Activated CD4-positive, alpha-beta T cell treated with anti-CD3 and anti-CD28 coated beads, Interleukin-2, amount 10 ng/mL, durations not matched to agents 24 days and 14 days (primary cell): ENCODE measurements around the gene SH3BP5L. TPM values are rescaled to one million over a fixed set of nuclear protein-coding genes. Genes with fewer than 3 reads are reported as not detected.

Experiments
- DNase-seq: peaks from one replicate; pipeline ENCODE4 v3.0.0; 2022
- H3K27ac Mint-ChIP-seq: one replicate; pipeline ENCODE4 v1.8.0; 2022; ENCODE audit warnings: mild to moderate bottlenecking, mixed read lengths
- H3K27me3 Mint-ChIP-seq: one replicate; pipeline ENCODE4 v1.8.0; 2022; ENCODE audit warnings: mixed read lengths
- H3K36me3 Mint-ChIP-seq: one replicate; pipeline ENCODE4 v1.8.0; 2022; ENCODE audit warnings: low read depth, mild to moderate bottlenecking, mixed read lengths
- H3K4me1 Mint-ChIP-seq: one replicate; pipeline ENCODE4 v1.8.0; 2021; ENCODE audit warnings: mixed read lengths
- H3K4me3 Mint-ChIP-seq: one replicate; pipeline ENCODE4 v1.8.0; 2022; ENCODE audit warnings: mild to moderate bottlenecking, moderate library complexity, mixed read lengths
- H3K9me3 Mint-ChIP-seq: one replicate; pipeline ENCODE4 v1.8.0; 2021; ENCODE audit warnings: mixed read lengths
- intact Hi-C: fragments of 100-400 bp; cut with micrococcal nuclease; formaldehyde crosslinking; loops from one replicate; pipeline ENCODE4 v1.15.1; 2023
- total RNA-seq: library from RNA; stranded (reverse); gene quantifications from 2 replicates; pipeline ENCODE4 v1.2.3, GENCODE V29; 2022

The SH3BP5L gene
- total RNA-seq, 1 donor from 2014 or later, result 27.5 TPM

DNA sequence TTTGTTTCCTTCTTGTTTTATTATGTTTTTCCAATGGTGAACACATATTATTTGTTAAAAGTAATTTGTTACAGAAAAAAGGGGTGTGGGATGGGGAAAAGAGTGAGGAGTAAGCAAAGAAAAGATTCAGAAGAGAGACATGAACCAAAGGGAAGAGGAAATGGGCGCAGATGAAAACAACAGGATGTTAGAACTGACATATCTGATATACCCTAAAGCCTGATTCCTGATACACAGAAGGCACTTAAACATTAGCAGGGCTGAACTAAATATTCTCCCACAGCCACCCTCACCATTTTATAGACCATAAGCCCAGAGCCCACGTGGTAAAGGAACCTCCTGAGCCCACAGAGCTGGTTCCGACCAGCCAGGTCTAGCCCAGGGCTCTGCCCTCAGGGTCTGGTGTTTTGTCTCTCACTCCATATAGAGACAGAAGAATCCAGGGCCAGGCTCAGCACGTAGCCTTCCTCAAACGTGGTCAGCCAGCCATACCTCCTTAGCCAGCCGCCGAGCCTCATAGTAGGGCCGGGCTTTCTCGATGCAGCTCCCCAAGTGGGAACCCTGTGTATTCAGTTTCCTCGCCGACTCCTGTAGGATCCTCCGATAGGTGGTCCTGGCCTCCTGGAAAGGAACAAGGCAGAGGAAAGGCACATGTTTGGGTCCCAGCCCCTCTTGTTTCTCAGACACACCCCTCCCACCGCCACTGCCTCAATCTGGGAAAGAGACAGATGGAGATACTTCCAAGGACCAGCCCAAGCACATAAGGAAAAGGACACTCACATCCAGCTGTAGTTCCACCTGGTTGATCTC is 9.5 kb downstream of the SH3BP5L start:
- Mint-ChIP-seq H3K36me3 (peaks cover 56% of the 10 kb centered on the region), H3K4me3 (peak overlapping the region; percentile 36), H3K9me3 (no peaks in the 10 kb centered on the region), H3K27me3 (no peaks in the 10 kb centered on the region), H3K27ac (peak overlapping the region; percentile 76), H3K4me1 (peaks cover 38% of the 10 kb centered on the region)
- intact Hi-C loops, result no loop called here
- peak; percentile 56 for DNase-seq

DNA sequence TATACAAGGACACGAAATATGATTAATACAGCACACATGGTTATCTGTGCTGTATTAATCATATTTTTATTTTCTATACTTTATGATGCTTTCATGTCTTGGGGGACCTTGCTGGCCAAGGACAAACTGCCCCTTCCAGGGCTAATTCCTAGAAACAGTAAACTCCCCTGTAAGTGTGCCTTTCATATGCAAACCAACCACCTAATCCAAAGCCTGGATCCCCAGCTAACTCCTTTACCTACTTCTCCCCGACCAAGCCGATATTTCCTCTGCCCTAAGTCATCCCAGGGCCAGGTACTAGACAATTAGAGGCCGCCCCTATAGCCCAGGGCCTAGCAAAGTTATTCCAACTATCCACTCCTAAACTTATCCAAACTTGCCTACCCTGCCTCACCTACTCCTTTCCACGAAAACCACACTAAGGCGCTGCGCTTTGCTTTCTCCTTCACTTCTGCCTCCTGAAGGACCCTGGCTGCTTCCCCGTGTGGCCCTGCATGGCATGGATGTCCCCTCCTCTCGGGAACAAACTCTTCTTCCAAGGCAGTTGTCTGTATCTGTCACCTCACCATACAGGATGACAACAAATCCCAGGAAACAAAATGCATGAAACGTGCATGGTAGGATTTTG is 10.2 kb downstream of the SH3BP5L start:
- intact Hi-C loops, result no loop called here
- DNase-seq, result no peak
- peaks cover 37% of the 10 kb centered on the region for H3K4me1 Mint-ChIP-seq
- H3K27me3 Mint-ChIP-seq, result no peaks in the 10 kb centered on the region
- peak overlapping the region; percentile 36 for H3K4me3 Mint-ChIP-seq
- peaks cover 56% of the 10 kb centered on the region for H3K36me3 Mint-ChIP-seq
- H3K9me3 Mint-ChIP-seq, result no peaks in the 10 kb centered on the region
- peak overlapping the region; percentile 76 for H3K27ac Mint-ChIP-seq

DNA sequence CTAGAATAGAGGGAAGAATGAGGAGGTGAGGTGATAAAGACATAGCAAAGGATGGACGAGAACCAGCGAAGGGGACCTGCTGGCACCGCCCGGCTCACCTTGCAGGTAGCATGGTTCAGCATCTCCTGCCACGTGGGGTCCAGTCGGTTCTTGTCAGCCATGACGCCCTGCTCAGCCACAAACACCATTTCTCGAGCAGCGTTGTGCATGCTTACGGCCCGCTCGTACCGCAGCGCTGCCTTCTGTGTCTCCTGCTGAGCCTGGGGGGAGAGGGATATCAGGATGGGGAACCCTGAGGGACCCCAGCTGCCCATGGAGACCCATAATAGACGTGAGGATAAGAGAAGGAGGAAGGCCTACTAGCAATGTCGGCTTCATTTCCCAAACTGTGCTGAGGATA is 11.4 kb downstream of the SH3BP5L start:
- Mint-ChIP-seq H3K9me3 (no peaks in the 10 kb centered on the region), H3K4me1 (peaks cover 34% of the 10 kb centered on the region), H3K27ac (peak overlapping the region; percentile 2), H3K27me3 (no peaks in the 10 kb centered on the region), H3K4me3 (no peak overlapping the region), H3K36me3 (peaks cover 49% of the 10 kb centered on the region)
- DNase-seq, result no peak
- intact Hi-C loops, result no loop called here

DNA sequence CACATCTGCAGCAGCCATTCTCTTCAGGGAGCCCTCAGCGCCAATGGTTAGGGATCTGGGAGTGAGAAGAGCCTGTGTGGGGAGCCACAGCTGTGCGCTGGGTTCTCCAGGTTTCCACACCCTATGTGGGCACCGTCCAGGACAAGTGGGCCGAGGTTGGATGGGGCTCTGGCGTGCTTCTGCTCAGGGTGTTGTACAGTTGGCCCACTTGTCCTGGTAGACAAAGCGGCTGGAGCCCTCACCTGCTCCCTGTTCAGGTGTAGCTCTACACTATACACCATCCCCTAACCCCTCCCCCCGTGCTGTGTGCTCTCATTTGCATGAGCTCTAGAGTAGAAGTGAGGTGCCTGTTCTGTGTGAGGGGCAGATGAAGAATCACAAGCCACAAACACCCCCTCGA is 12.2 kb downstream of the SH3BP5L start:
- Mint-ChIP-seq H3K4me1 (peaks cover 28% of the 10 kb centered on the region), H3K4me3 (no peak overlapping the region), H3K27ac (no peak overlapping the region), H3K36me3 (peaks cover 46% of the 10 kb centered on the region), H3K27me3 (no peaks in the 10 kb centered on the region), H3K9me3 (no peaks in the 10 kb centered on the region)
- no peak for DNase-seq
- intact Hi-C loops, result no loop called here

DNA sequence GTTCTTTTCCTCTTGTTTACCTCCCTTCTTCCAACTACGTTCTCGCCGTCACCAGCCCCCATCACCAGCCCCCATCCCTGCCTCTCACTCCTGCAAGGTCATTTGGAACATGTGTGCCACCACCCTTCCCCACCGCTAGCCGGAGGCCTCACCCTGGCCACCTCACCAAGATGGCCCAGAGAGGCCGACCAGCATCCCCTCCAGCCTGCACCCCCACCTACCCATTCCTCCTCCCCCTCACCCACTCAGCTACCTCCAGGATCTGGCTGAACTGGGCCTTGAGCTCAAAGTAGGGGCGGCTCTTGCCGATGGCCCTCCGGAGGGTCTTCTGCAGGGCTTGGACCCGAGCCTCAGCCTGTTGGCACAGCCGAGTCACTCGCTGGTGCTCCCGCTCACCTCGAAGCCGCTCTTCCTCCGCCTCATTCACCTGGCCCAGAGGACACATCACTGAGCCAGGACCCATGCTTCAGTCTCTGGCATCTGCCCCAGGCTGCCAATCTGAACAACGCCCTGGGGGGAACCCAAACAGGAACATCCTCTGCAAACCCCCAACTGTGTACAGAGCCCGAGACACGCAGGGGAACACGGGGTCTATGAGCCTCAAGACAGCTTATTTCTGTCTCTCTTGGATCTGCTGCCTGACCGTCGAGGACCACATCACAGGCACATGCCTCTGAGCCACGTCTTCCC is 12.8 kb downstream of the SH3BP5L start:
- Mint-ChIP-seq H3K27ac (no peak overlapping the region), H3K9me3 (no peaks in the 10 kb centered on the region), H3K4me1 (peaks cover 23% of the 10 kb centered on the region), H3K27me3 (no peaks in the 10 kb centered on the region), H3K4me3 (no peak overlapping the region), H3K36me3 (peaks cover 41% of the 10 kb centered on the region)
- DNase-seq, result no peak
- intact Hi-C loops, result no loop called here

DNA sequence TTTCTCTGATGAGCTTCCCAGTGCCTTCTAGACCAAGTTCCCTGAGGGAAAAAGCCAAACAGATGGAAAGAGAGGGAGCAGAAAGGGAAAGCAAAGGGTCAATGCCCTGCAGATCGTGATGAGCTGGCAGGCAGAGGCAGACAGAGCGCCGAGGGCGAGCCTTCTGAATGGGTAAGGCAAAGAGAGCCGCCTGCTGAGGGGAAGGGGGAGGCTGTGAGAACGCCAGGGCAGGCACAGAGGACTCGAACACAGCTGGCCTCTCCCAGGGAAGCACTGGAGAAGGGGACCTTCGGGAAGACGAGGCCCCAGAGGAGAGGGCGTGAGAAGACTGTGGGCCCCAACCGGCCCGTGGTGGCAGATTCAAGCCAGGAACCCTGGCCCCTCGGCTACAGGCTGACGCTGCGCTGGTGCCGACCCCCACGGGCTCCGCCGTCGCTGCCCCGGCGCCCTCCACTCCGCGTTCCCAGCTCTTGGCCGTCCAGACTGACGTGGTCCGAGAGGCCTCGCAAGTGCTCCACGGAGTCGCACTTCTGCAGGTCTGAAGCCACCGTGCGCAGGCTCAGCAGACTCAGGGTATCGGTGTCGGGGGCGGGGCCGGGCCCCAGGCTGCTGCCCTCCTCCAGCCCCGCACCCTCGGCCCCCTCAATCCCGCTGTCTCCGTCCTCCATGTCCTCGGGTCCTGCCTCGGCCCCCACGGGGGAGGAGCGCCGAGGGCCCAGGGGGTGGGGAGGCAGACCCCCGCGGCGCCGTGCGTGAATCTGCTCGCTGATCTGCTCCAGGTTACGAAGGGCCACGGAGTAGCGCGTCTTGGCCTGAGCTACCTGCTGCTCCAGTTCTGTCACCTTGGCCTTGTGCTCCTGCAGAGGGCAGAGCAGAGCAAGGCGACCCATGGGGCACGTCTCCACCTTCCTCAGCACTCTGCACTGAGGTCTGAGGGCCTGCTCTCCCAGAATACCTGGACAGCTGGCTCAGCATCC is 13.9 kb downstream of the SH3BP5L start:
- H3K36me3 Mint-ChIP-seq, result peaks cover 38% of the 10 kb centered on the region
- no peaks in the 10 kb centered on the region for H3K27me3 Mint-ChIP-seq
- DNase-seq, result no peak
- no peak overlapping the region for H3K27ac Mint-ChIP-seq
- H3K9me3 Mint-ChIP-seq, result no peaks in the 10 kb centered on the region
- intact Hi-C loops, result no loop called here
- peaks cover 18% of the 10 kb centered on the region for H3K4me1 Mint-ChIP-seq
- H3K4me3 Mint-ChIP-seq, result no peak overlapping the region

DNA sequence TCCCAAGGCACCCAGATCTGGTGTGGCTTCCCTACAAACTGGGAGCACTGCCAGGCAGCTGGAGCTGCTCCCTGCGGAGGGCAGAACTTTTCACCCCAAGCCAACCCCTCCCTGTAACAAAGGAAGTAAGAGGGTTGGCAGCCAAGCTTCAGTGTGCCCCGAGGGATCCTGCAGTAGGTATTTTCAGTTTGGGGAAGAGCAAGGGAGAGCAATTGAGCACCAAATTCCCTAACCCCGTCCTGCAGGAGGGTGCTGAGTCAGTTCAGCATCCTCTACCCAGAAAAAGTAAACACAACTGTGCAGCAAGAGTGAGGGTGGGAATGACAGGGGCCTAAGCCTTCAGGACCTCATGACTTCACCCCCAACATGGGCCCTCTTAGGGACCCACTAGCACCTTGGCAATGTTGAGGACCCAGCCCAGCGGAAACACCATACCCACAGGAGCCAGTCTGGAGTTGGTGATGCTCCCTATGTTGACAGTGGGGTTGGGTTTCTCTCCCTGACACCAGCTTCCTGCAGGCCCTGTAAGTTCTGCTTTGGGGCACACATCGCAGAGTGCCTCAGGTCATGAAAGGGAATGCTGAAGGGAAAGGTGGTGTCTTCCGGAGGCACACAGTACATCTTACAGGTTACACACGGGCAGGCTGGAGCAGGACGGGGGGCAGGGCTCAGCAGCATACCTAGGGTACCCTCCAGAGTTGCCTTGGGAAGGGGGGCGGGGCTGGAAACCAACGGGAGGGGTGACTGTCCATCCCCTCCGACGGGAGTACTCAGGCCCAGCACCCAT is 14.8 kb downstream of the SH3BP5L start:
- Mint-ChIP-seq H3K27me3 (no peaks in the 10 kb centered on the region), H3K9me3 (no peaks in the 10 kb centered on the region), H3K36me3 (peaks cover 36% of the 10 kb centered on the region), H3K27ac (peak overlapping the region; percentile 50), H3K4me1 (peaks cover 10% of the 10 kb centered on the region), H3K4me3 (no peak overlapping the region)
- intact Hi-C loops, result no loop called here
- no peak for DNase-seq

DNA sequence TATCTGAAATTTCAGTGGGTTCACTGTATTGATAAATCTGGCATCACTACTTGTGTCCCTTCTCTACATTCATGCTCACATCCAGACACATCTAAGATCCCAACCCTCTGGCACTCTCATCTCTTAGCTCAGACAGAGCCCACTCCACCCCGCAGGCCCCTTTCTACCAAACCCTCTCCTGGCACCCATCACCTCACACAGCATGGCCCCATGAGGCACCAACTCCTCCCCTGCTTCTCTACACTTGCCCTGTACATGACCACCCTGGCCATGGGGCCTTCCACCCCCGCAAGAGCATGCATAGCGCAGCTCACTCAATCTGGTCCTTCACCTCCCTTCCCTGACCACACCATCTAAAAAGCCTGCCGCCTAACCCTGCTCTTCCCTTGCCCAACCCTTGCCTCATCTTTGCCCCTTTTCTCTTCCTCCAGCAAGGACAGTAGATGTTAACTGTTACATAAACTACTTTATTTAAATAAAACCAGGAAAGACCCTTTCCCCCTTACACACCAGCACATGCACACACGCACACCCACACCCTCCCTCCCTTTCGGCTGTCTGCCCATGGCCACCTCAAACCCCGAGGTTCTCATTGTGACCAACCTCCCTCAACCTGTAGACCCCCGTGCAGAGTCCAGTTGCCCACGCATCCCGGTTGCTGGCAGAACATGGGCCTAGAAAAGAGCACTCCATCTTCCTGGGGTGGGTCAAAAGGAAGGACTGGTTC is 15.6 kb downstream of the SH3BP5L start:
- DNase-seq, result no peak
- Mint-ChIP-seq H3K36me3 (peaks cover 30% of the 10 kb centered on the region), H3K4me3 (no peak overlapping the region), H3K4me1 (peaks cover 6% of the 10 kb centered on the region), H3K9me3 (no peaks in the 10 kb centered on the region), H3K27ac (no peak overlapping the region), H3K27me3 (no peaks in the 10 kb centered on the region)
- intact Hi-C loops, result no loop called here

DNA sequence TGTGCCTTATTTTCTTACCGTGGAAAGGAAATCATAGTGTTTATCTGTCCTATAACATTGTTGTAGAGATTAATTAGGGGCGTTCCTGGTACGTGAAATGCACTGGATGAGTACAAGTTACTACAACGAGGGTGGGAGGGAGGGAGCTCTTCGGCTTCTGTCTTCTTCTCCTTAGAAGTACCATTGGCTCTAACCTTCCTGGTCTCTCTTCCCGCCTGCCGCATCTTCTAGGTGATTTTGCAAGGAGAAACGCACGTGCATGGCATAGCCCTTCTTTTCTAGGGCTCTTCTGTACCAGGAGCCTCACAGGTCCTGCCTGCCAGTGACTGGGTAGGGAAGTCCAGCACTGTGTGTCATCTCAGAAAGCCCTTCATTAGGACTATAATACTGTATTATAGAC is 16.8 kb downstream of the SH3BP5L start:
- no peak for DNase-seq
- Mint-ChIP-seq H3K27ac (no peak overlapping the region), H3K9me3 (no peaks in the 10 kb centered on the region), H3K27me3 (peaks cover 2% of the 10 kb centered on the region), H3K4me3 (no peak overlapping the region), H3K36me3 (peaks cover 23% of the 10 kb centered on the region), H3K4me1 (peaks cover 13% of the 10 kb centered on the region)
- intact Hi-C loops, result no loop called here

DNA sequence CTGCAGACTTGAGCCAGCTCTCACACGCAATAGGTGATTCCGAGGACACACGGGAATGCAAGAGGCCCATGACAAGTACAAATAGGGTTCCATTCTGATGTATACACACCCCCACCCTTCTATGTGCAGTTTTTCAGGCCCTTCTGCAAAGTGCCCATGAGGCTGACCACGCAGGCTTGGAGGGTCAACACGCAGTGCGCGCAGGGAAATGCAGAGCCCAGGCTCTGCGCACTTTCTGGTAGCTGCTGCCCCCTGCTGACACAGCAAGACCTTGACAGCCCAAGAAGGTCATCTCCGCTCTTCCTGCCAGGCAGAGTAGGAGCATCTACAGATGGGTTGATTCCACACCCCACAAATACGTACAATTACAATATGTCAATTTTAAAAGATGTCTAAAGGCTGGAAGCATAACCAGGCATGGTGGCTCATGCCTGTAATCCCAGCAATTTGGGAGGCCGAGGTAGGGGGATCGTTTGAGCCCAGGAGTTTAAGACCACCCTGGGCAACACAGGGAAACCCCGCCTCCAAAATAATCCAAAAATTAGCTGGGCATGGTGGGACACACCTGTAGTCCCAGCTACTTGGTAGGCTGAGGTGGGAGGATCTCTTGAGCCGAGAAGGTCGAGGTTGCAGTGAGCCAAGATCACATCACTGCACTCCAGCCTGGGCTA is 18.5 kb downstream of the SH3BP5L start:
- intact Hi-C loops, result loop anchor here (1.0 to 2.0 kb wide), 2 partner anchors 184 to 403 kb away; no protein-coding TSS in a partner anchor
- Mint-ChIP-seq H3K4me3 (no peak overlapping the region), H3K36me3 (peaks cover 8% of the 10 kb centered on the region), H3K27me3 (peaks cover 2% of the 10 kb centered on the region), H3K4me1 (peaks cover 11% of the 10 kb centered on the region), H3K27ac (no peak overlapping the region), H3K9me3 (no peaks in the 10 kb centered on the region)
- DNase-seq, result peak; percentile 85

DNA sequence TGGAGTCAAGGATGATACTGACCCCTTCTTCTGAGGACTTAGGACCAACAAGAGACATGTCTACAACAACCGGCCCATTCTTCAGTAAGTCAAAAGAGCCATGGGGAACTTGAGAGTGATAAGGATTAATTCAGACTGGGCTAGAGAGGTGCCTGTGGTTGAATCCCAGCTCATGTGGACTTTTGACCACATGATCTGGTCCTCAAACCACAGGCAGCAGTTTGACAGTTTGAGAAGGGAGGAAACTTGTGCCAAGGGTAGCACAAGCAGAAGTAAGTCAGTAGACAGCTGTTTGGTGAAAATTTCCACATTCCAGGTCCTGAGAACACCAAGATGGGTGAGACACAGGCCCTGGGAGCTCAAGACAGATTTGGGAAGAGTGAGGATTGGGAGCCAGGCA is 19.8 kb downstream of the SH3BP5L start:
- Mint-ChIP-seq H3K27ac (no peak overlapping the region), H3K36me3 (peaks cover 1% of the 10 kb centered on the region), H3K27me3 (peaks cover 4% of the 10 kb centered on the region), H3K4me3 (no peak overlapping the region), H3K9me3 (no peaks in the 10 kb centered on the region), H3K4me1 (peaks cover 11% of the 10 kb centered on the region)
- intact Hi-C loops, result loop anchor here (2.0 kb wide), 1 partner anchor 183 kb away; no protein-coding TSS in a partner anchor
- DNase-seq, result no peak
